Adrenal gland (tissue), 5 donors: ENCODE measurements around the gene ALKBH4.

ENCODE experiments used
- POLR2A ChIP-seq, 2 donors: fragments of 450-650 bp; IDR thresholded peaks; one replicate each; pipeline ENCODE4 v1.6.1; 2017; ENCODE audit warnings: antibody characterized with exemption in 2 of 2, mild to moderate bottlenecking in 2 of 2, moderate library complexity in 1 of 2
- TF ChIP-seq, protein P1 (sequence below), 6 experiments: fragments of 450-650 bp in 4 of 6; fragments of 200-600 bp in 2 of 6; sonication (generic) in 1 of 6; IDR thresholded peaks; 1 replicate in 5 of 6; 2 replicates in 1 of 6; pipeline versions ENCODE4 v1.5.1 to v1.8.0; 2016 to 2021; ENCODE audit warnings: antibody characterized with exemption in 6 of 6, mild to moderate bottlenecking in 2 of 6, moderate library complexity in 1 of 6
- donor health status: DM: no; HTN: no; CAD: no.

DNA sequence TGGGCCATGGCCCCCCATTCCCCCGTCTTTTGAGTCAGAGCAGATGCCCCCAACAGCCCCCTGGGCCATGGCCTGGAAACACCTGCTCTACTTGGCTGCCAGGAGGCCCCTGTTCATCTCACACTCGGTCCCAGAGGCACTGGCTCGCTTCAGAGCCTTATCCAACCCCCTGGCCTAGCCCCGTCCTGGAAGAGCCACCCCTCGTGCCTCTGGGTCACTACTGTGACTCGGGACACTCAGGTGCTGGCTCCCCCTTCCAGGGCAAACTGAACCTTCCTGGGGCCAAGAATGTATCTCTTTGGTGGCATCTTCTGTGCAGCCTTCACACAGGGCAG lies 7.1 kb upstream of the ALKBH4 start:
- no peak for TF ChIP-seq POLR2A (IDR thresholded peaks at IDR 0.05)
- TF ChIP-seq, protein P1, sequence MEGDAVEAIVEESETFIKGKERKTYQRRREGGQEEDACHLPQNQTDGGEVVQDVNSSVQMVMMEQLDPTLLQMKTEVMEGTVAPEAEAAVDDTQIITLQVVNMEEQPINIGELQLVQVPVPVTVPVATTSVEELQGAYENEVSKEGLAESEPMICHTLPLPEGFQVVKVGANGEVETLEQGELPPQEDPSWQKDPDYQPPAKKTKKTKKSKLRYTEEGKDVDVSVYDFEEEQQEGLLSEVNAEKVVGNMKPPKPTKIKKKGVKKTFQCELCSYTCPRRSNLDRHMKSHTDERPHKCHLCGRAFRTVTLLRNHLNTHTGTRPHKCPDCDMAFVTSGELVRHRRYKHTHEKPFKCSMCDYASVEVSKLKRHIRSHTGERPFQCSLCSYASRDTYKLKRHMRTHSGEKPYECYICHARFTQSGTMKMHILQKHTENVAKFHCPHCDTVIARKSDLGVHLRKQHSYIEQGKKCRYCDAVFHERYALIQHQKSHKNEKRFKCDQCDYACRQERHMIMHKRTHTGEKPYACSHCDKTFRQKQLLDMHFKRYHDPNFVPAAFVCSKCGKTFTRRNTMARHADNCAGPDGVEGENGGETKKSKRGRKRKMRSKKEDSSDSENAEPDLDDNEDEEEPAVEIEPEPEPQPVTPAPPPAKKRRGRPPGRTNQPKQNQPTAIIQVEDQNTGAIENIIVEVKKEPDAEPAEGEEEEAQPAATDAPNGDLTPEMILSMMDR (IDR thresholded peaks at IDR 0.05), result no peak
